ENCODE results near the gene TLX2. TPM values are rescaled to one million over a fixed set of nuclear protein-coding genes. Genes with fewer than 3 reads are reported as not detected.

Gene TLX2
- total and polyA plus RNA-seq, 2 donors (not counting 3 experiments of a cell fraction or from before 2014, with no cell fraction given): not detected

- CTCF ChIA-PET: interaction anchor here (0.7 to 1.9 kb wide), 7 partner anchors 11 to 112 kb away, joined by 3 to 10 read pairs (median 3); partner anchors contain the start of genes CCDC142, LOXL3, MRPL53 and TTC31
- TSS peak; percentile 57 for BruUV-seq (replicated peaks)
- Histone ChIP-seq H4K20me1 (replicated peaks; ENCODE audit: control insufficient read depth, extremely low read depth, insufficient read depth, low read length) (no peaks in the 10 kb centered on the region), H3K4me3 (replicated peaks in 1 of 3; ENCODE audit: insufficient read depth in 1 of 3, low read depth in 1 of 3, low read length in 3 of 3) (peak overlapping the region in 2 of 3 experiments; percentile 50 to 55), H3K79me2 (ENCODE audit: control insufficient read depth, insufficient read depth, low read length) (peaks cover 4% of the 10 kb centered on the region), H3K9ac (replicated peaks; ENCODE audit: extremely low read depth, insufficient read depth, low read length) (peak overlapping the region; percentile 46), H3K4me1 (ENCODE audit: control insufficient read depth, extremely low read depth, insufficient read depth, low read length) (peaks cover 36% of the 10 kb centered on the region), H3K4me2 (ENCODE audit: insufficient read depth, low read length) (peak overlapping the region; percentile 62), H3K9me1 (replicated peaks; ENCODE audit: control insufficient read depth, extremely low read depth, insufficient read depth, low read length) (no peaks in the 10 kb centered on the region), H3K36me3 (ENCODE audit: control insufficient read depth in 2 of 2, extremely low read depth in 1 of 2, insufficient read depth in 2 of 2, low read length in 2 of 2) (peaks cover 0 to 4% of the 10 kb centered on the region in 2 experiments), H2AFZ (ENCODE audit: low read depth, low read length) (peak overlapping the region; percentile 41), H3K27ac (ENCODE audit: insufficient read depth, low read depth, low read length) (peak overlapping the region; percentile 59), H3K9me3 (replicated peaks; ENCODE audit: control insufficient read depth, insufficient read depth, low read length) (no peaks in the 10 kb centered on the region), H3K27me3 (ENCODE audit: control insufficient read depth in 2 of 2, insufficient read depth in 2 of 2, low read length in 2 of 2) (peaks cover 15 to 29% of the 10 kb centered on the region in 2 experiments)
- dilution Hi-C loops (cut with MboI; ENCODE audit: extremely low pct_ligation_motif_present, low sequenced_read_pairs) (no loop called here), intact Hi-C loops (cut with micrococcal nuclease) (loop anchor here (1.0 to 5.0 kb wide), 2 partner anchors 20 to 149 kb away; partner anchors contain the start of genes SEMA4F and TTC31)
- no peak for TF ChIP-seq MAX (IDR thresholded peaks at IDR 0.05; ENCODE audit: insufficient read depth, insufficient read length)
- no peak for TF ChIP-seq JUN (IDR thresholded peaks at IDR 0.05; ENCODE audit: borderline replicate concordance, insufficient read depth, insufficient read length, low read depth)
- DNase-seq (ENCODE audit: low read depth, low spot score) (peak; percentile 22), FAIRE-seq (peak; percentile 38)
- POLR2A ChIA-PET: interaction anchor here (1.0 to 1.3 kb wide), 2 partner anchors 22 to 46 kb away, joined by 4 read pairs; partner anchors contain the start of genes DQX1 and WBP1
Observed at GRCh38 chr2:74503506-74504475, 10.5 kb upstream of the TLX2 start.

- DNase-seq (ENCODE audit: low read depth, low spot score): no peak
- Histone ChIP-seq H3K27me3 (ENCODE audit: control insufficient read depth in 2 of 2, insufficient read depth in 2 of 2, low read length in 2 of 2) (peaks cover 12 to 26% of the 10 kb centered on the region in 2 experiments), H3K79me2 (ENCODE audit: control insufficient read depth, insufficient read depth, low read length) (peaks cover 4% of the 10 kb centered on the region), H3K4me2 (ENCODE audit: insufficient read depth, low read length) (peak overlapping the region; percentile 62), H3K9me3 (replicated peaks; ENCODE audit: control insufficient read depth, insufficient read depth, low read length) (no peaks in the 10 kb centered on the region), H2AFZ (ENCODE audit: low read depth, low read length) (no peak overlapping the region), H3K27ac (ENCODE audit: insufficient read depth, low read depth, low read length) (no peak overlapping the region), H3K9ac (replicated peaks; ENCODE audit: extremely low read depth, insufficient read depth, low read length) (no peak overlapping the region), H3K4me3 (replicated peaks in 1 of 3; ENCODE audit: insufficient read depth in 1 of 3, low read depth in 1 of 3, low read length in 3 of 3) (no peak overlapping the region), H3K4me1 (ENCODE audit: control insufficient read depth, extremely low read depth, insufficient read depth, low read length) (peaks cover 29% of the 10 kb centered on the region), H4K20me1 (replicated peaks; ENCODE audit: control insufficient read depth, extremely low read depth, insufficient read depth, low read length) (no peaks in the 10 kb centered on the region), H3K36me3 (ENCODE audit: control insufficient read depth in 2 of 2, extremely low read depth in 1 of 2, insufficient read depth in 2 of 2, low read length in 2 of 2) (peaks cover 0 to 4% of the 10 kb centered on the region in 2 experiments), H3K9me1 (replicated peaks; ENCODE audit: control insufficient read depth, extremely low read depth, insufficient read depth, low read length) (no peaks in the 10 kb centered on the region)
- ChIA-PET POLR2A (interaction anchor here (1.0 to 1.3 kb wide), 2 partner anchors 21 to 46 kb away, joined by 4 read pairs; partner anchors contain the start of genes DQX1 and WBP1), CTCF (interaction anchor here (0.7 to 1.9 kb wide), 4 partner anchors 11 to 113 kb away, joined by 3 to 6 read pairs (median 4); partner anchors contain the start of gene MRPL53)
- FAIRE-seq: no peak
- dilution Hi-C loops (cut with MboI; ENCODE audit: extremely low pct_ligation_motif_present, low sequenced_read_pairs) (no loop called here), intact Hi-C loops (cut with micrococcal nuclease) (loop anchor here (5.0 kb wide), 1 partner anchor 148 kb away; the partner anchor contains the start of gene SEMA4F)
- TF ChIP-seq FOS (IDR thresholded peaks at IDR 0.05; ENCODE audit: borderline replicate concordance, insufficient read depth, low read length): no peak
- no peak for TF ChIP-seq POLR2A (IDR thresholded peaks at IDR 0.05; ENCODE audit: low read depth, low read length)
- TF ChIP-seq MYC (IDR thresholded peaks at IDR 0.05; ENCODE audit: low read depth, low read length): no peak
- TF ChIP-seq JUN (IDR thresholded peaks at IDR 0.05; ENCODE audit: borderline replicate concordance, insufficient read depth, insufficient read length, low read depth): no peak
- no peak for TF ChIP-seq EZH2 (IDR thresholded peaks at IDR 0.05; ENCODE audit: borderline replicate concordance, low read depth, low read length, severe bottlenecking)
- no peak for TF ChIP-seq POLR2AphosphoS5 (IDR thresholded peaks at IDR 0.05; ENCODE audit: insufficient read depth, low read depth, low read length)
- BruUV-seq (replicated peaks): no TSS peak
Observed at GRCh38 chr2:74504591-74504990, 9.7 kb upstream of the TLX2 start.
